GM23338 (cell line): Measurements from ENCODE around the gene FAM98C. TPM values are rescaled to one million over a fixed set of nuclear protein-coding genes. Genes with fewer than 3 reads are reported as not detected.

ENCODE experiments used
- ATAC-seq: fragments of 200-7000 bp; cut with Tn5 transposase; 3 replicates; pipeline ENCODE4 v1.9.1; 2020
- DNase-seq: peaks from one replicate; pipeline ENCODE4 v3.0.0-alpha.2; 2015; ENCODE audit warnings: low spot score
- H2AFZ ChIP-seq: fragments of 200-600 bp; sonication (generic); 2 replicates; pipeline ENCODE4 v1.8.0; 2016; ENCODE audit warnings: antibody characterized with exemption, mild to moderate bottlenecking, moderate library complexity
- H3F3A ChIP-seq: fragments of 200-600 bp; sonication (generic); replicated peaks from 2 replicates; pipeline ENCODE4 v1.8.0; 2017; ENCODE audit warnings: antibody characterized with exemption, mixed run types, low read depth
- H3K27ac ChIP-seq: fragments of 200-600 bp; sonication (generic); 2 replicates; pipeline ENCODE4 v1.6.1; 2016; ENCODE audit warnings: low read depth
- H3K27me3 ChIP-seq: fragments of 200-600 bp; sonication (generic); 2 replicates; pipeline ENCODE4 v1.8.0; 2016; ENCODE audit warnings: mild to moderate bottlenecking, mixed run types, moderate library complexity; ENCODE audit not compliant: insufficient read depth
- H3K36me3 ChIP-seq: fragments of 200-600 bp; sonication (generic); 2 replicates; pipeline ENCODE4 v1.8.0; 2016; ENCODE audit warnings: mild to moderate bottlenecking; ENCODE audit not compliant: insufficient read depth
- H3K4me1 ChIP-seq: fragments of 200-600 bp; sonication (generic); 2 replicates; pipeline ENCODE4 v1.8.0; 2016; ENCODE audit warnings: mild to moderate bottlenecking, moderate library complexity; ENCODE audit not compliant: insufficient read depth
- H3K4me2 ChIP-seq: fragments of 200-600 bp; sonication (generic); 2 replicates; pipeline ENCODE4 v1.7.1; 2017; ENCODE audit warnings: mixed run types
- H3K4me3 ChIP-seq: fragments of 200-600 bp; sonication (generic); 2 replicates; pipeline ENCODE4 v1.6.1; 2016; ENCODE audit warnings: mixed run types
- H3K79me2 ChIP-seq: fragments of 200-600 bp; sonication (generic); replicated peaks from 2 replicates; pipeline ENCODE4 v1.8.0; 2017; ENCODE audit warnings: mild to moderate bottlenecking; ENCODE audit not compliant: insufficient read depth
- H3K9me2 ChIP-seq: fragments of 200-600 bp; sonication (generic); 2 replicates; pipeline ENCODE4 v1.8.0; 2017; ENCODE audit not compliant: insufficient read depth
- H4K20me1 ChIP-seq: fragments of 200-600 bp; sonication (generic); replicated peaks from 2 replicates; pipeline ENCODE4 v1.8.0; 2017; ENCODE audit warnings: mild to moderate bottlenecking; ENCODE audit not compliant: insufficient read depth
- H3K27ac Mint-ChIP-seq: 2 replicates; pipeline ENCODE4 v1.8.0; 2020; ENCODE audit warnings: inconsistent platforms, mild to moderate bottlenecking, moderate library complexity, mixed read lengths
- H3K27me3 Mint-ChIP-seq: 3 replicates; pipeline ENCODE4 v1.8.0; 2022; ENCODE audit warnings: low read depth, mild to moderate bottlenecking, moderate library complexity, mixed read lengths, inconsistent platforms; ENCODE audit not compliant: insufficient read depth, poor library complexity
- H3K36me3 Mint-ChIP-seq: 3 replicates; pipeline ENCODE4 v1.8.0; 2021; ENCODE audit warnings: low read depth, mild to moderate bottlenecking, inconsistent platforms, moderate library complexity, mixed read lengths
- H3K4me1 Mint-ChIP-seq: 3 replicates; pipeline ENCODE4 v1.8.0; 2020; ENCODE audit warnings: mild to moderate bottlenecking, inconsistent platforms, mixed read lengths
- H3K4me3 Mint-ChIP-seq: 3 replicates; pipeline ENCODE4 v1.8.0; 2021; ENCODE audit warnings: moderate library complexity, mild to moderate bottlenecking, inconsistent platforms, mixed read lengths
- H3K9me3 Mint-ChIP-seq: 3 replicates; pipeline ENCODE4 v1.8.0; 2020; ENCODE audit warnings: moderate library complexity, mild to moderate bottlenecking, inconsistent platforms, mixed read lengths
- CREB1 ChIP-seq: fragments of 250-450 bp; sonication (Bioruptor Pico); IDR thresholded peaks from 2 replicates; pipeline ENCODE4 v1.5.0; 2020; ENCODE audit warnings: low read depth, mild to moderate bottlenecking, moderate library complexity
- CTCF ChIP-seq, 2 experiments: fragments of 200-600 bp in 1 of 2; sonication (generic) in 1 of 2; conservative IDR thresholded peaks; 2 replicates each; pipeline versions ENCODE4 v1.5.1 to v1.6.1; 2016 to 2017; ENCODE audit warnings: antibody characterized with exemption in 2 of 2, low read depth in 2 of 2, mild to moderate bottlenecking in 2 of 2, moderate library complexity in 1 of 2
- ETS1 ChIP-seq: IDR thresholded peaks from 2 replicates; pipeline ENCODE4 v1.6.1; 2016; ENCODE audit warnings: antibody characterized with exemption
- EZH2 ChIP-seq: fragments of 200-600 bp; sonication (generic); IDR thresholded peaks from one replicate; pipeline ENCODE4 v1.8.0; 2017; ENCODE audit warnings: antibody characterized with exemption, mild to moderate bottlenecking, low read depth; ENCODE audit not compliant: unreplicated experiment
- EZH2phosphoT487 ChIP-seq: fragments of 200-600 bp; sonication (generic); IDR thresholded peaks from one replicate; pipeline ENCODE4 v1.8.1; 2018; ENCODE audit warnings: antibody characterized with exemption; ENCODE audit not compliant: unreplicated experiment
- JUNB ChIP-seq: IDR thresholded peaks from one replicate; pipeline ENCODE4 v1.6.1; 2016; ENCODE audit warnings: antibody characterized with exemption; ENCODE audit not compliant: unreplicated experiment
- NANOG ChIP-seq: IDR thresholded peaks from 2 replicates; pipeline ENCODE4 v1.6.1; 2016; ENCODE audit warnings: antibody characterized with exemption, borderline replicate concordance
- POLR2AphosphoS5 ChIP-seq: IDR thresholded peaks from 2 replicates; pipeline ENCODE4 v1.6.1; 2016; ENCODE audit warnings: antibody characterized with exemption, low read depth
- REST ChIP-seq: IDR thresholded peaks from one replicate; pipeline ENCODE4 v1.6.1; 2018; ENCODE audit warnings: antibody characterized with exemption; ENCODE audit not compliant: unreplicated experiment
- STAT1 ChIP-seq: IDR thresholded peaks from one replicate; pipeline ENCODE4 v1.6.1; 2016; ENCODE audit warnings: antibody characterized with exemption; ENCODE audit not compliant: unreplicated experiment
- ZNF114 ChIP-seq: fragments of 250-450 bp; sonication (Bioruptor Pico); IDR thresholded peaks from 2 replicates; pipeline ENCODE4 v1.5.0; 2020; ENCODE audit warnings: mild to moderate bottlenecking, moderate library complexity
- ZNF331 ChIP-seq: fragments of 250-450 bp; sonication (Bioruptor Pico); IDR thresholded peaks from 2 replicates; pipeline ENCODE4 v1.5.0; 2020; ENCODE audit warnings: low read depth, mild to moderate bottlenecking, moderate library complexity
- ZNF462 ChIP-seq: fragments of 250-450 bp; sonication (Bioruptor Pico); IDR thresholded peaks from 2 replicates; pipeline ENCODE4 v1.5.0; 2020; ENCODE audit warnings: mild to moderate bottlenecking, moderate library complexity
- polyA plus RNA-seq: library from polyadenylated mRNA; unstranded; fragments of >200 nt; fragmentation: Nextera tagmentation; extraction: Ambion mirVana; gene quantifications from 2 replicates; pipeline ENCODE4 v1.2.1, GENCODE V29; 2016
- total RNA-seq: library from RNA; depleted of rRNA; stranded (reverse); fragments of >200 nt; shearing (Covaris generic); gene quantifications from 2 replicates; pipeline ENCODE4 v1.2.3, GENCODE V29; 2014

Gene FAM98C
- total and polyA plus RNA-seq, 2 experiments from 2014 or later: 4.3 to 7.6 TPM

GRCh38 chr19:38424272-38424671 lies 21.4 kb downstream of the FAM98C start:
- Histone ChIP-seq H3K79me2 (no peaks in the 10 kb centered on the region), H3F3A (peaks cover 14% of the 10 kb centered on the region; the same call in 1 of the 2 replicates), H3K4me1 (peaks cover 22% of the 10 kb centered on the region), H3K36me3 (no peaks in the 10 kb centered on the region), H3K27ac (no peak overlapping the region), H3K9me2 (no peaks in the 10 kb centered on the region), H2AFZ (no peak overlapping the region), H4K20me1 (no peaks in the 10 kb centered on the region), H3K4me2 (no peak overlapping the region), H3K4me3 (no peak overlapping the region), H3K27me3 (no peaks in the 10 kb centered on the region)
- H3K4me3 Mint-ChIP-seq: no peak overlapping the region
- H3K9me3 Mint-ChIP-seq: no peaks in the 10 kb centered on the region
- peaks cover 23% of the 10 kb centered on the region for H3K27me3 Mint-ChIP-seq
- H3K4me1 Mint-ChIP-seq: peaks cover 9% of the 10 kb centered on the region
- DNase-seq (no peak), ATAC-seq (no peak)
- TF ChIP-seq ETS1 (no peak), NANOG (no peak), REST (no peak), STAT1 (no peak), ZNF331 (CRISPR knock-in tag) (no peak), ZNF462 (no peak), EZH2phosphoT487 (no peak), CREB1 (no peak), JUNB (no peak), POLR2AphosphoS5 (no peak), ZNF114 (CRISPR knock-in tag) (no peak), CTCF (conservative IDR thresholded peaks at IDR 0.05; ENCODE audit: low read depth in 2 of 2) (no peak), EZH2 (no peak)
- H3K27ac Mint-ChIP-seq: no peak overlapping the region
- H3K36me3 Mint-ChIP-seq: no peaks in the 10 kb centered on the region
